WTC11 (cell line): ENCODE measurements around the gene NTRK2.

Experiments used
- KAT7 ChIP-seq: sonication (generic); formaldehyde crosslinking; IDR thresholded peaks from 2 replicates; pipeline ENCODE4 v1.8.1; 2023; ENCODE audit warnings: missing genetic modification reagents, mild to moderate bottlenecking, borderline replicate concordance
- NFYB ChIP-seq: sonication (generic); formaldehyde crosslinking; conservative IDR thresholded peaks from 2 replicates; pipeline ENCODE4 v1.8.0; 2022; ENCODE audit warnings: low read depth, missing genetic modification reagents
- NR1H2 ChIP-seq: sonication (generic); formaldehyde crosslinking; IDR thresholded peaks from 2 replicates; pipeline ENCODE4 v1.9.0; 2021; ENCODE audit warnings: mild to moderate bottlenecking, moderate library complexity, missing genetic modification reagents
- ZBTB21 ChIP-seq: sonication (generic); formaldehyde crosslinking; IDR thresholded peaks from 2 replicates; pipeline ENCODE4 v1.8.1; 2023; ENCODE audit warnings: mild to moderate bottlenecking, missing genetic modification reagents, borderline replicate concordance
- TF ChIP-seq, protein P1 (sequence below): fragments of 200-600 bp; IDR thresholded peaks from 2 replicates; pipeline ENCODE4 v1.8.0; 2022; ENCODE audit warnings: antibody characterized with exemption
- TF ChIP-seq, protein P2 (sequence below): sonication (generic); formaldehyde crosslinking; IDR thresholded peaks from 2 replicates; pipeline ENCODE4 v1.8.0; 2023; ENCODE audit warnings: missing genetic modification reagents, mild to moderate bottlenecking, borderline replicate concordance
- TF ChIP-seq, protein P3 (sequence below): sonication (generic); formaldehyde crosslinking; IDR thresholded peaks from 2 replicates; pipeline ENCODE4 v1.8.1; 2022; ENCODE audit warnings: low read depth, mild to moderate bottlenecking, moderate library complexity, missing genetic modification reagents, borderline replicate concordance
- TF ChIP-seq, protein P4 (sequence below): sonication (generic); formaldehyde crosslinking; IDR thresholded peaks from 2 replicates; pipeline ENCODE4 v1.8.1; 2022; ENCODE audit warnings: missing genetic modification reagents, borderline replicate concordance
- TF ChIP-seq, protein P5 (sequence below): sonication (generic); formaldehyde crosslinking; IDR thresholded peaks from 2 replicates; pipeline ENCODE4 v1.8.1; 2022; ENCODE audit warnings: low read depth, missing genetic modification reagents, borderline replicate concordance
- TF ChIP-seq, protein P6 (sequence below): sonication (generic); formaldehyde crosslinking; IDR thresholded peaks from 2 replicates; pipeline ENCODE4 v1.8.0; 2023; ENCODE audit warnings: mild to moderate bottlenecking, missing genetic modification reagents

DNA sequence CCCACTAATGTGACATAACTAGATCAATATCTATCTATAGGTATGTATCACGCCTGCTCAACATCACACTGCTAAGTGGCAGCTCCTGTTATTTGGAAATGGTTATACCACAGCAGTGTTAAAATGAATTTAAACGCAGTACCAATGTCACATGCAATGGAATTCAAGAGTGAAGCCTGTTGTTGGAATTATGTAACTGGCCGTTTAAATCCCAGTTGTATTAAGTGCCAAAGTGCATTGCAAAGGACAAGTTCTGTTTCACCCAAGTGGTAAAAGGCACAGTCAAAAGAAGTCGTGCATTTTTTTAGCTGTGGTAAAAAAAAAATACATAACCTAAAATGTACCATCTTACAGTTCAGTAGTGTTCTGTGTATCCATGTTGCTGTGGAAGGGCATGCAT lies 4.3 kb downstream of the NTRK2 start:
- TF ChIP-seq, protein P1, sequence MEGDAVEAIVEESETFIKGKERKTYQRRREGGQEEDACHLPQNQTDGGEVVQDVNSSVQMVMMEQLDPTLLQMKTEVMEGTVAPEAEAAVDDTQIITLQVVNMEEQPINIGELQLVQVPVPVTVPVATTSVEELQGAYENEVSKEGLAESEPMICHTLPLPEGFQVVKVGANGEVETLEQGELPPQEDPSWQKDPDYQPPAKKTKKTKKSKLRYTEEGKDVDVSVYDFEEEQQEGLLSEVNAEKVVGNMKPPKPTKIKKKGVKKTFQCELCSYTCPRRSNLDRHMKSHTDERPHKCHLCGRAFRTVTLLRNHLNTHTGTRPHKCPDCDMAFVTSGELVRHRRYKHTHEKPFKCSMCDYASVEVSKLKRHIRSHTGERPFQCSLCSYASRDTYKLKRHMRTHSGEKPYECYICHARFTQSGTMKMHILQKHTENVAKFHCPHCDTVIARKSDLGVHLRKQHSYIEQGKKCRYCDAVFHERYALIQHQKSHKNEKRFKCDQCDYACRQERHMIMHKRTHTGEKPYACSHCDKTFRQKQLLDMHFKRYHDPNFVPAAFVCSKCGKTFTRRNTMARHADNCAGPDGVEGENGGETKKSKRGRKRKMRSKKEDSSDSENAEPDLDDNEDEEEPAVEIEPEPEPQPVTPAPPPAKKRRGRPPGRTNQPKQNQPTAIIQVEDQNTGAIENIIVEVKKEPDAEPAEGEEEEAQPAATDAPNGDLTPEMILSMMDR = no peak
- TF ChIP-seq, protein P2, sequence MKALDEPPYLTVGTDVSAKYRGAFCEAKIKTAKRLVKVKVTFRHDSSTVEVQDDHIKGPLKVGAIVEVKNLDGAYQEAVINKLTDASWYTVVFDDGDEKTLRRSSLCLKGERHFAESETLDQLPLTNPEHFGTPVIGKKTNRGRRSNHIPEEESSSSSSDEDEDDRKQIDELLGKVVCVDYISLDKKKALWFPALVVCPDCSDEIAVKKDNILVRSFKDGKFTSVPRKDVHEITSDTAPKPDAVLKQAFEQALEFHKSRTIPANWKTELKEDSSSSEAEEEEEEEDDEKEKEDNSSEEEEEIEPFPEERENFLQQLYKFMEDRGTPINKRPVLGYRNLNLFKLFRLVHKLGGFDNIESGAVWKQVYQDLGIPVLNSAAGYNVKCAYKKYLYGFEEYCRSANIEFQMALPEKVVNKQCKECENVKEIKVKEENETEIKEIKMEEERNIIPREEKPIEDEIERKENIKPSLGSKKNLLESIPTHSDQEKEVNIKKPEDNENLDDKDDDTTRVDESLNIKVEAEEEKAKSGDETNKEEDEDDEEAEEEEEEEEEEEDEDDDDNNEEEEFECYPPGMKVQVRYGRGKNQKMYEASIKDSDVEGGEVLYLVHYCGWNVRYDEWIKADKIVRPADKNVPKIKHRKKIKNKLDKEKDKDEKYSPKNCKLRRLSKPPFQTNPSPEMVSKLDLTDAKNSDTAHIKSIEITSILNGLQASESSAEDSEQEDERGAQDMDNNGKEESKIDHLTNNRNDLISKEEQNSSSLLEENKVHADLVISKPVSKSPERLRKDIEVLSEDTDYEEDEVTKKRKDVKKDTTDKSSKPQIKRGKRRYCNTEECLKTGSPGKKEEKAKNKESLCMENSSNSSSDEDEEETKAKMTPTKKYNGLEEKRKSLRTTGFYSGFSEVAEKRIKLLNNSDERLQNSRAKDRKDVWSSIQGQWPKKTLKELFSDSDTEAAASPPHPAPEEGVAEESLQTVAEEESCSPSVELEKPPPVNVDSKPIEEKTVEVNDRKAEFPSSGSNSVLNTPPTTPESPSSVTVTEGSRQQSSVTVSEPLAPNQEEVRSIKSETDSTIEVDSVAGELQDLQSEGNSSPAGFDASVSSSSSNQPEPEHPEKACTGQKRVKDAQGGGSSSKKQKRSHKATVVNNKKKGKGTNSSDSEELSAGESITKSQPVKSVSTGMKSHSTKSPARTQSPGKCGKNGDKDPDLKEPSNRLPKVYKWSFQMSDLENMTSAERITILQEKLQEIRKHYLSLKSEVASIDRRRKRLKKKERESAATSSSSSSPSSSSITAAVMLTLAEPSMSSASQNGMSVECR (CRISPR knock-in tag) = no peak
- no peak for TF ChIP-seq NFYB (CRISPR knock-in tag)
- TF ChIP-seq ZBTB21 (CRISPR knock-in tag) = no peak
- TF ChIP-seq, protein P3, sequence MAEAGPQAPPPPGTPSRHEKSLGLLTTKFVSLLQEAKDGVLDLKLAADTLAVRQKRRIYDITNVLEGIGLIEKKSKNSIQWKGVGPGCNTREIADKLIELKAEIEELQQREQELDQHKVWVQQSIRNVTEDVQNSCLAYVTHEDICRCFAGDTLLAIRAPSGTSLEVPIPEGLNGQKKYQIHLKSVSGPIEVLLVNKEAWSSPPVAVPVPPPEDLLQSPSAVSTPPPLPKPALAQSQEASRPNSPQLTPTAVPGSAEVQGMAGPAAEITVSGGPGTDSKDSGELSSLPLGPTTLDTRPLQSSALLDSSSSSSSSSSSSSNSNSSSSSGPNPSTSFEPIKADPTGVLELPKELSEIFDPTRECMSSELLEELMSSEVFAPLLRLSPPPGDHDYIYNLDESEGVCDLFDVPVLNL = no peak
- TF ChIP-seq KAT7 (CRISPR knock-in tag) = no peak
- TF ChIP-seq NR1H2 (CRISPR knock-in tag) = no peak
- TF ChIP-seq, protein P4, sequence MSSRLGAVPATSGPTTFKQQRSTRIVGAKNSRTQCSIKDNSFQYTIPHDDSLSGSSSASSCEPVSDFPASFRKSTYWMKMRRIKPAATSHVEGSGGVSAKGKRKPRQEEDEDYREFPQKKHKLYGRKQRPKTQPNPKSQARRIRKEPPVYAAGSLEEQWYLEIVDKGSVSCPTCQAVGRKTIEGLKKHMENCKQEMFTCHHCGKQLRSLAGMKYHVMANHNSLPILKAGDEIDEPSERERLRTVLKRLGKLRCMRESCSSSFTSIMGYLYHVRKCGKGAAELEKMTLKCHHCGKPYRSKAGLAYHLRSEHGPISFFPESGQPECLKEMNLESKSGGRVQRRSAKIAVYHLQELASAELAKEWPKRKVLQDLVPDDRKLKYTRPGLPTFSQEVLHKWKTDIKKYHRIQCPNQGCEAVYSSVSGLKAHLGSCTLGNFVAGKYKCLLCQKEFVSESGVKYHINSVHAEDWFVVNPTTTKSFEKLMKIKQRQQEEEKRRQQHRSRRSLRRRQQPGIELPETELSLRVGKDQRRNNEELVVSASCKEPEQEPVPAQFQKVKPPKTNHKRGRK (CRISPR knock-in tag) = no peak
- TF ChIP-seq, protein P5, sequence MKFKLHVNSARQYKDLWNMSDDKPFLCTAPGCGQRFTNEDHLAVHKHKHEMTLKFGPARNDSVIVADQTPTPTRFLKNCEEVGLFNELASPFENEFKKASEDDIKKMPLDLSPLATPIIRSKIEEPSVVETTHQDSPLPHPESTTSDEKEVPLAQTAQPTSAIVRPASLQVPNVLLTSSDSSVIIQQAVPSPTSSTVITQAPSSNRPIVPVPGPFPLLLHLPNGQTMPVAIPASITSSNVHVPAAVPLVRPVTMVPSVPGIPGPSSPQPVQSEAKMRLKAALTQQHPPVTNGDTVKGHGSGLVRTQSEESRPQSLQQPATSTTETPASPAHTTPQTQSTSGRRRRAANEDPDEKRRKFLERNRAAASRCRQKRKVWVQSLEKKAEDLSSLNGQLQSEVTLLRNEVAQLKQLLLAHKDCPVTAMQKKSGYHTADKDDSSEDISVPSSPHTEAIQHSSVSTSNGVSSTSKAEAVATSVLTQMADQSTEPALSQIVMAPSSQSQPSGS (CRISPR knock-in tag) = no peak
- TF ChIP-seq, protein P6, sequence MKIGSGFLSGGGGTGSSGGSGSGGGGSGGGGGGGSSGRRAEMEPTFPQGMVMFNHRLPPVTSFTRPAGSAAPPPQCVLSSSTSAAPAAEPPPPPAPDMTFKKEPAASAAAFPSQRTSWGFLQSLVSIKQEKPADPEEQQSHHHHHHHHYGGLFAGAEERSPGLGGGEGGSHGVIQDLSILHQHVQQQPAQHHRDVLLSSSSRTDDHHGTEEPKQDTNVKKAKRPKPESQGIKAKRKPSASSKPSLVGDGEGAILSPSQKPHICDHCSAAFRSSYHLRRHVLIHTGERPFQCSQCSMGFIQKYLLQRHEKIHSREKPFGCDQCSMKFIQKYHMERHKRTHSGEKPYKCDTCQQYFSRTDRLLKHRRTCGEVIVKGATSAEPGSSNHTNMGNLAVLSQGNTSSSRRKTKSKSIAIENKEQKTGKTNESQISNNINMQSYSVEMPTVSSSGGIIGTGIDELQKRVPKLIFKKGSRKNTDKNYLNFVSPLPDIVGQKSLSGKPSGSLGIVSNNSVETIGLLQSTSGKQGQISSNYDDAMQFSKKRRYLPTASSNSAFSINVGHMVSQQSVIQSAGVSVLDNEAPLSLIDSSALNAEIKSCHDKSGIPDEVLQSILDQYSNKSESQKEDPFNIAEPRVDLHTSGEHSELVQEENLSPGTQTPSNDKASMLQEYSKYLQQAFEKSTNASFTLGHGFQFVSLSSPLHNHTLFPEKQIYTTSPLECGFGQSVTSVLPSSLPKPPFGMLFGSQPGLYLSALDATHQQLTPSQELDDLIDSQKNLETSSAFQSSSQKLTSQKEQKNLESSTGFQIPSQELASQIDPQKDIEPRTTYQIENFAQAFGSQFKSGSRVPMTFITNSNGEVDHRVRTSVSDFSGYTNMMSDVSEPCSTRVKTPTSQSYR = no peak
